GM19438 (cell line): ENCODE measurements around the gene OR52D1.

Experiments used
- ATAC-seq: cut with Tn5 transposase; IDR thresholded peaks from one replicate; pipeline ENCODE4 v1.9.1; 2021; ENCODE audit warnings: low read depth; ENCODE audit not compliant: unreplicated experiment

The OR52D1 gene

DNA sequence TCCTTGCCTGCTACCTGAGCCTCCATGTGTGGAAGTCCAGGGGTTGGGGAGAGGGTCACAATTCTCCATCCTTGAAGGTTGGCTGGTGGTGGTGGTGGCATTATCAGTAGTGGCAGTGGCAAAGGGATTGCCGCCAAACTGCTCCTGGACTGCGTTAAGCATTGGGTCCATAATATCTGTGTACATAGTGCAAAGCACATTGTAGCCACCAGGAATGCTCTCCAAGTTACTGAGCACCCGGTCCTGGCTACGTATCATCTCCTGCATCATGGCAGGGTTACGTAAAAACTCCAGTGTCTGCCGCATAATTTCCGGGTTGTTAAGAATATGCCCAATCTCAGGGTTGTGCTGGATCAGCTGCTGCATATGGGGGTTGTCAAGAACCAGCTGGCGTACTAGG is 20.1 kb downstream of the OR52D1 start:
- ATAC-seq, result no peak

- ATAC-seq, result no peak
Observed at GRCh38 chr11:5509803-5510202, 21.3 kb downstream of the OR52D1 start, which contains the start of gene UBQLN3. TSS of gene UBQLN3 (minus strand) at chr11:5509957. CDS start at chr11:5509558, 399 bp downstream.

GRCh38 chr11:5514841-5515240 is 26.4 kb downstream of the OR52D1 start:
- no peak for ATAC-seq

- ATAC-seq, result no peak
Observed at GRCh38 chr11:5516599-5516998, 28.1 kb downstream of the OR52D1 start, which contains the start of gene UBQLNL. TSS of gene UBQLNL (minus strand) at chr11:5516699. CDS start at chr11:5516441, 258 bp downstream.

GRCh38 chr11:5521540-5521939 is 33.1 kb downstream of the OR52D1 start:
- no peak for ATAC-seq

DNA sequence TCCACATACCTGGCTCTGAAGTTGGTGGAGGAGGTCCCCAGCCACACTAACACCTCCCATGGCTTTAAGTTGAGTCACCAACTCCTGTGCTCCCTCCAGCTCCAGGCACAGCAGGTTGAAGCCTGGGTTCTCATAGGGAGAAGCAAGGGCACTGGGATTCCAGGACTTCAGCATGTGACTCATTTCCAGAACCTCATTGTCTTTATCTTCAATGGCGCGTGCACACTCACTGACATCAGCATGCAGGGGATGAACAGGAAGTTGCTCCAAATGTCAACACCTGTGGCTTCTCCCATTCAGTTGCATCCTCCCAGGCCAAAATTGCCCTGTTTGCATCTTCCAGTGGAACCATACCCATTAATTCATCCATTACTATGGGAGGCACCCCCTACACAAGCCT is 33.8 kb downstream of the OR52D1 start:
- no peak for ATAC-seq

DNA sequence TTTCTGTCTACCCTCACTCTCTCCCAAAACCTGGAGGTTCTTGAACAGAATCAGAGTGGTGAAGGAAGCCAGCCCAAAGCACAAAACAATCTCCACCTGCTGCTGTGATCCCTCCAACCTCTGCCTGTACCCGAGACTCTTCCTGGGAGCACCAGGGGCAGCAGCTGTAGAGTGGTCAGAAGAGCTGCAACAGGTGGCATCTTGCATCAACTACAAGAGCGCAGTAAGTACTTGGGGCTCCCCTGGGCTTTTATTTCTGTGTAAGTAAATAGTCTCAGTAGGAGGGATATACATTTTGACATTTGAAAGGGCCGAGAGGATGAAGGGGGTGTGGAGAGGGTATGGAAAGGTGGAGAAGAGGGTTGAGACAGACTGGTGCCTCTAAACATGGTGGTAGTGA is 36.3 kb downstream of the OR52D1 start:
- ATAC-seq, result no peak

- no peak for ATAC-seq
Observed at GRCh38 chr11:5527716-5528115, 39.2 kb downstream of the OR52D1 start.

DNA sequence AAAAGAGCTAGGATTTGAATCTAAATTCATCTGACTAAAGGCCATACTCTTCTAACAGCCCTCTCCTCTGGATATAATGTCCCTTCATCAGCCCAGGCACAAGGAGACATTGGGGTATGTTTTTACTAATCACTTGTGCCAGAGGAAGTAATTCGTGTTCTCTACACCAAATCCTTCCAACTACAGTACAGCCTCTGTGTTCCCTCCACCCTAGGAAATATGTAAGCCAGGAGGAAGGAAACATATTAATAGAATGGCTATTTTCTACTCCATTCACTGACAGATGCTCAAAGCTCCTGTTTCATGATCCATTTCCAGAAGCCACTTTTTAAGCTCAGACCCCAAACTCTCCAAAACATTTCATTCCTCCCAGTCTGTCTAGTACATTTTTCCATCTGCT is 40.0 kb downstream of the OR52D1 start:
- ATAC-seq, result no peak

DNA sequence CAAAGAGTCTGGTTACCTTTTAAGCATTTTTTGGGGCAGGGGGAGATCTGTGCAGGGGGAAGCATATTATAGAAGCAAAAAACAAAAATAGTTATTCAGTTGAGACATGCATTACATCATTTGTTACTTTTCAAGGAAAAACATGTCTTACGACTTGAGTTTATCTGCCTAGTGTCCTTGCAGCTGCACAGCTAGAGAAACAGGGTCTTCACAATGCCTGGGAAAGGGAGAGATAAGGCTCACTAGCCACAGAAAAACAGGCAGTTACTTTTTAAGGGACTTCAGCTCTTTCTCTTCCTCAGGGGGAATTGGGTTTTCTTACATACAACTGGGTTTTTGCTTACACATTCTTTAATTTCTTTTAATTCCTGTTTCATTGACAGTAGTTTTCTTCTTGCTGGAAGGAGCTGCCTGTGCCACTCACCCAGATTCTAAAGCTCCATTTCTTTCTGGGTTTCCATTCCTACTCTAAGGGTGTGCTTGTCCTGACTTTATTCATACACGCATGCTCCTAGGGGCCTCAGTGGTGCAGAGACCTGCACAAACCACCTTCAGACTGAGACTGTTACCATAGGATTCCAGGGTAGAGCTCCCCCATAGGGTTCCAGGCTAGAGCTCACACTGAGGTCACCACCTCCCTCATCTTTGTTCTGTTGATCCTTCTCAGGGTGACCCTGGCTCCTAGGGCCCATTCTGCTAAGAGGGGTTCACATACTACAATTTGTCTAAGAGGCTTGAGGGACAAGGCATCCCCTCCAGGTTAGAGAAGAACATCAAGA is 42.8 kb downstream of the OR52D1 start:
- no peak for ATAC-seq

DNA sequence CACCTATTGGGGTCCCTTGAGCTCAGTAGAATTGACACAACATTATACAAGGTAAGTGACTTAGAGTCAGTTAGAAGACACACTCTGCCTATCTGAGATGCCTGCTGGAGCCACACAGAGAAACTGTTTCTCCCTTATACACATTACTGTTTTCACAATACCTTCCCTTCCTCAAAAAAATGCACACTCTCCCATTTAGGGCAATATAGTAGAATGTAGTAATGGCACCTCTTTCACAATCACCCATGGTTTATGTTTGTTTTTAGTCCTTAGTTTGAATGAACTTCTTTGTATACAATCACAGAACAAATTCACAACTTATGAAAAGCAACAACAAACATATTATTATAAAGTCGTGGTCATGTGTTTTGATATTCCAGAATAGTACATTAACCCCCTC is 45.6 kb downstream of the OR52D1 start:
- ATAC-seq, result no peak

GRCh38 chr11:5536482-5536881 is 48.0 kb downstream of the OR52D1 start:
- no peak for ATAC-seq
